Measurements from ENCODE around the gene NELL2.

NELL2 gene

DNA sequence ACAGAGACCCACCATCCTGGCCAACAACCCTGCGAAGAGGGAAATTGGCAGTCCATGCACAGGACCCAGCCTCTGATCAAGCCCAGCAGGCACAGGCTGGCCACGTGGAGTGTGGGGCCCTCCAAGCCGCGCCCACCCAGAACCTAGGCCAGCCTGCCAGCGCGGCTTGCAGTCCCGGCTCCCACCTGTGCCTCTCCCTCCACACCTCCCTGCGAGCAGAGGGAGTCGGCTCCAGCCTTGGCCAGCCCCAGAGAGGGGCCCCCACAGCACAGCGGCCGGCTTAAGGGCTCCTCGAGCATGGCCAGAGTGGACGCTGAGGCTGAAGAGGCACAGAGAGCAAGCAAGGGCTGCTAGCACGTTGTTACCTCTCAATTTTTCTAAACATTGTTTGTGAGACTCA lies 373.4 kb downstream of the NELL2 start:
- Mint-ChIP-seq H3K4me3 (no peak overlapping the region), H3K27ac (no peak overlapping the region), H3K4me1 (no peaks in the 10 kb centered on the region), H3K36me3 (ENCODE audit: low read depth) (no peaks in the 10 kb centered on the region), H3K27me3 (ENCODE audit: low read depth) (no peaks in the 10 kb centered on the region), H3K9me3 (no peaks in the 10 kb centered on the region)
- TF ChIP-seq, protein P1, sequence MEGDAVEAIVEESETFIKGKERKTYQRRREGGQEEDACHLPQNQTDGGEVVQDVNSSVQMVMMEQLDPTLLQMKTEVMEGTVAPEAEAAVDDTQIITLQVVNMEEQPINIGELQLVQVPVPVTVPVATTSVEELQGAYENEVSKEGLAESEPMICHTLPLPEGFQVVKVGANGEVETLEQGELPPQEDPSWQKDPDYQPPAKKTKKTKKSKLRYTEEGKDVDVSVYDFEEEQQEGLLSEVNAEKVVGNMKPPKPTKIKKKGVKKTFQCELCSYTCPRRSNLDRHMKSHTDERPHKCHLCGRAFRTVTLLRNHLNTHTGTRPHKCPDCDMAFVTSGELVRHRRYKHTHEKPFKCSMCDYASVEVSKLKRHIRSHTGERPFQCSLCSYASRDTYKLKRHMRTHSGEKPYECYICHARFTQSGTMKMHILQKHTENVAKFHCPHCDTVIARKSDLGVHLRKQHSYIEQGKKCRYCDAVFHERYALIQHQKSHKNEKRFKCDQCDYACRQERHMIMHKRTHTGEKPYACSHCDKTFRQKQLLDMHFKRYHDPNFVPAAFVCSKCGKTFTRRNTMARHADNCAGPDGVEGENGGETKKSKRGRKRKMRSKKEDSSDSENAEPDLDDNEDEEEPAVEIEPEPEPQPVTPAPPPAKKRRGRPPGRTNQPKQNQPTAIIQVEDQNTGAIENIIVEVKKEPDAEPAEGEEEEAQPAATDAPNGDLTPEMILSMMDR (IDR thresholded peaks at IDR 0.05; ENCODE audit: unreplicated experiment in 3 of 3), result no peak

DNA sequence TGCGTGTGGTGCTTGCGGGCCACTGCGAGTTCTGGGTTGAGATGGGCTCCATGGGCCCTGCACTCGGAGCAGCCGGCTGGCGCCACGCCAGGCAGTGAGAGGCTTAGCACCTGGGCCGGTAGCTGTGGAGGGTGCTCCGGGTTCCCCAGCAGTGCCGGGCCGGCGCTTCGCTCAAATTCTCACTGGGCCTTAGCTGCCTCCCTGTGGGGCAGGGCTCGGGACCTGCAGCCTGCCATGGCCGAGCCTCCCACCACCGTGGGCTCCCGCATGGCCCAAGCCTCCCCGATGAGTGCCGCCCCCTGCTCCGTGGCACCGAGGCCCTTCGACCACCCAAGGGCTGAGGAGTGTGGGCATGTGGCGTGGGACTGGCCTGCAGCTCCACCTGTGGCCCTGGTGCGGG lies 375.7 kb downstream of the NELL2 start:
- H3K36me3 Mint-ChIP-seq (ENCODE audit: low read depth), result no peaks in the 10 kb centered on the region
- H3K4me1 Mint-ChIP-seq, result no peaks in the 10 kb centered on the region
- H3K27me3 Mint-ChIP-seq (ENCODE audit: low read depth), result no peaks in the 10 kb centered on the region
- H3K27ac Mint-ChIP-seq, result no peak overlapping the region
- H3K4me3 Mint-ChIP-seq, result no peak overlapping the region
- peaks cover 2% of the 10 kb centered on the region for H3K9me3 Mint-ChIP-seq
- TF ChIP-seq, protein P1 (IDR thresholded peaks at IDR 0.05; ENCODE audit: unreplicated experiment in 3 of 3), result no peak

DNA sequence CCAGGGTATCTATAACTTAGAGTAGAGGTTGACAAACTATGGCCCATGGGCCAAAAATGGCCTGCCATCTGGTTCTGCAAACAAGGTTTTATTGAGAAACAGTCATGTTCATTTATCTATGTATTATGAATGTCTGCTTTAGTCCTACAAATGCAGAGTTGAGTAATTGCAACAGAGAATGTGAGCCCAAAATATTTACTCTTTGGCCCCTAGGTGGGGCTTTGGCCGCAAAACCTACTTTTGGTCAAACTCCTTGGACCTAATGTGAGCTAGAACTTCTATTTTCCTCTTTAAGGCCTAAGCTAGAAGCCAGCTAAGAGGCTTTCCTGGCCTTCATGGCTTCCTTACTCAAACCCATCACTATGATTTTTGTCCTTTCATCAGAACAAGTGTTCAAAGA lies 379.1 kb downstream of the NELL2 start:
- TF ChIP-seq, protein P1 (IDR thresholded peaks at IDR 0.05; ENCODE audit: unreplicated experiment in 3 of 3), result no peak
- Mint-ChIP-seq H3K4me1 (no peaks in the 10 kb centered on the region), H3K27me3 (ENCODE audit: low read depth) (no peaks in the 10 kb centered on the region), H3K27ac (peak overlapping the region in 1 of 3 experiments; percentile 25), H3K36me3 (ENCODE audit: low read depth) (no peaks in the 10 kb centered on the region), H3K9me3 (peaks cover 4% of the 10 kb centered on the region), H3K4me3 (no peak overlapping the region)

DNA sequence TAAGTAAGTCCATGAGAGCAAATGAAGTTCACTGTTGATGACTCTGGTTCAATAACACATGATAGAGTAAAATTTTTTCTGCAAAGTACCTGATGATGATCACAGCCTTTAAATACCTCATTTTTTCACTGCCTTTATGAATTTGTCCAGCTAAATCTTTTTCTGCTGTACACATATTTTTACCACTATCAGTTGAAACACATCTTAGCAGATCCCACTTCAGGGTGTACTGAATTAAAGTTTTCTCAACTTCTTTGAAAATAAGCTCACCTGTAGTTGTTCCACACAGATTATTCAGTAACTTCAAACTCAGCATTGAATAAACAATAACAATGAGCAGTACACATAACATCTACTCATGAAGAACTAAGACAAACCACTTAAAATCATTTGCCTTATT lies 385.9 kb downstream of the NELL2 start:
- Mint-ChIP-seq H3K27me3 (ENCODE audit: low read depth) (no peaks in the 10 kb centered on the region), H3K4me3 (no peak overlapping the region), H3K36me3 (ENCODE audit: low read depth) (no peaks in the 10 kb centered on the region), H3K27ac (no peak overlapping the region), H3K9me3 (peaks cover 5% of the 10 kb centered on the region), H3K4me1 (no peaks in the 10 kb centered on the region)
- TF ChIP-seq, protein P1 (IDR thresholded peaks at IDR 0.05; ENCODE audit: unreplicated experiment in 3 of 3), result no peak

DNA sequence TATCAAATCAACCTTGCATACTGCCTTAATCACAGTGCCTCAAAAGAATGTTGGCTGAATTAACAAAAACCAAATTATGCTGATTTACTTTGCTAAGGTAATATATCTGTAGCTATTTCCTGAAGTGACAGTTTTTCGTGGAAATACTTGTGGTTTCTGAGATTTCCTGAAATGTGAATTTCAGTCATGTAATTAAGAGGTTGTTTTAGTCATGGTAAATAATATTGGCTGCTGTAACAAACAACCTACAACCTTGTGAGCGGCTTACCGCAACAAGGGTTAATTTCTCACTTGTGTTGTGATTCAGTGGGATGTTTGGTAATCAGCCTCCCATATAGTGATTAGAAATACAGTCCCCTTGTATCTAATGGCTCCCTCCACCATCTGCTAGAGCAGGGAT lies 387.9 kb downstream of the NELL2 start:
- Mint-ChIP-seq H3K36me3 (ENCODE audit: low read depth) (no peaks in the 10 kb centered on the region), H3K9me3 (peaks cover 11% of the 10 kb centered on the region), H3K4me3 (no peak overlapping the region), H3K27me3 (ENCODE audit: low read depth) (no peaks in the 10 kb centered on the region), H3K27ac (no peak overlapping the region), H3K4me1 (no peaks in the 10 kb centered on the region)
- TF ChIP-seq, protein P1 (IDR thresholded peaks at IDR 0.05; ENCODE audit: unreplicated experiment in 3 of 3), result no peak

DNA sequence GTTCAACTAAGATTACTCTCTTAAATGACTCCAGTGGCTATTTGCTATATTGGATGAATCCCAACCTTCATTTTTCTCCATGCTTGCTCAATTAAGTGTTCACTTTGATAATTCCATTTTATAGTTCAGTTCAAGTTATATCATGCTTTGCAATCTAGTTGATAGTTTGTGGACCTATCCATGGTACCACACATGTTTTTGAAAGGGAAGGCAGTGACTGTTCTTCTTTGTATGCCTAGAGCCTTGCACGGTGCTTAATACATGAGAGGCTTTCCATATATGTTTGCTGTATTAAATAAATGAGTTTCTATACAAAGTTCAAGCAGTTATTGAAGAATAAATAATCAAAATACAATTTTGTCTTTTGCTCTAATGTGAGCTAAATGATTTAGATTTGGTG lies 391.3 kb downstream of the NELL2 start:
- Mint-ChIP-seq H3K9me3 (peaks cover 16% of the 10 kb centered on the region), H3K4me3 (no peak overlapping the region), H3K27me3 (ENCODE audit: low read depth) (no peaks in the 10 kb centered on the region), H3K4me1 (no peaks in the 10 kb centered on the region), H3K36me3 (ENCODE audit: low read depth) (no peaks in the 10 kb centered on the region), H3K27ac (no peak overlapping the region)
- TF ChIP-seq, protein P1 (IDR thresholded peaks at IDR 0.05; ENCODE audit: unreplicated experiment in 3 of 3), result no peak

All from nephron (organoid).